ENCODE results near the gene LCE2A. TPM values are rescaled to one million over a fixed set of nuclear protein-coding genes. Genes with fewer than 3 reads are reported as not detected.

LCE2A gene
- total and polyA plus RNA-seq, 9 of the 15 experiments (the other 6 are each of a cell fraction or from before 2014, with no cell fraction given): not detected

GRCh38 chr1:152699746-152700145 is 1.6 kb downstream of the LCE2A start:
- CTCF ChIA-PET (ENCODE audit: low intra/inter-chr PET ratio): no interaction called here
- Histone ChIP-seq H3K79me2 (ENCODE audit: control insufficient read depth, insufficient read depth, low read length) (no peaks in the 10 kb centered on the region), H3K9ac (ENCODE audit: insufficient read depth in 1 of 2, low read depth in 2 of 2, low read length in 2 of 2) (no peak overlapping the region), H3K9me3 (replicated peaks; ENCODE audit: control insufficient read depth, insufficient read depth, low read depth, low read length) (no peaks in the 10 kb centered on the region), H2AFZ (ENCODE audit: low read depth, low read length) (no peak overlapping the region), H3K27me3 (ENCODE audit: control insufficient read depth in 2 of 2, insufficient read depth in 2 of 2, low read length in 2 of 2) (no peaks in the 10 kb centered on the region), H3K9me1 (ENCODE audit: control insufficient read depth, insufficient read depth, low read length) (no peaks in the 10 kb centered on the region), H4K20me1 (replicated peaks; ENCODE audit: control insufficient read depth, insufficient read depth, low read length) (no peaks in the 10 kb centered on the region), H3K4me2 (ENCODE audit: insufficient read depth, low read length) (no peak overlapping the region), H3K4me1 (replicated peaks in 1 of 2; ENCODE audit: control insufficient read depth in 2 of 2, insufficient read depth in 2 of 2, low read length in 2 of 2) (no peaks in the 10 kb centered on the region), H3K36me3 (ENCODE audit: control insufficient read depth, insufficient read depth, low read length) (no peaks in the 10 kb centered on the region), H3K27ac (ENCODE audit: extremely low read depth, low read depth, low read length) (no peak overlapping the region), H3K4me3 (no peak overlapping the region)
- TF ChIP-seq NFYB (IDR thresholded peaks at IDR 0.05; ENCODE audit: extremely low read depth, insufficient read length): no peak
- TF ChIP-seq ATF6 (CRISPR knock-in tag; IDR thresholded peaks at IDR 0.05): no peak
- TF ChIP-seq CLOCK (CRISPR knock-in tag; IDR thresholded peaks at IDR 0.05; ENCODE audit: borderline replicate concordance): no peak
- TF ChIP-seq, protein P1, sequence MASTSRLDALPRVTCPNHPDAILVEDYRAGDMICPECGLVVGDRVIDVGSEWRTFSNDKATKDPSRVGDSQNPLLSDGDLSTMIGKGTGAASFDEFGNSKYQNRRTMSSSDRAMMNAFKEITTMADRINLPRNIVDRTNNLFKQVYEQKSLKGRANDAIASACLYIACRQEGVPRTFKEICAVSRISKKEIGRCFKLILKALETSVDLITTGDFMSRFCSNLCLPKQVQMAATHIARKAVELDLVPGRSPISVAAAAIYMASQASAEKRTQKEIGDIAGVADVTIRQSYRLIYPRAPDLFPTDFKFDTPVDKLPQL (IDR thresholded peaks at IDR 0.05; ENCODE audit: extremely low read depth, insufficient read length): no peak
- TF ChIP-seq PRMT5 (CRISPR knock-in tag; IDR thresholded peaks at IDR 0.05): no peak
- no peak for TF ChIP-seq ZFX (CRISPR knock-in tag; IDR thresholded peaks at IDR 0.05)
- TF ChIP-seq ZNF263 (CRISPR knock-in tag; IDR thresholded peaks at IDR 0.05; ENCODE audit: borderline replicate concordance): no peak
- TF ChIP-seq WHSC1 (IDR thresholded peaks at IDR 0.05; ENCODE audit: low read length): no peak
- no peak for TF ChIP-seq ZNF316 (IDR thresholded peaks at IDR 0.05)
- no peak for TF ChIP-seq ZNF175 (CRISPR knock-in tag; IDR thresholded peaks at IDR 0.05; ENCODE audit: low read depth)
- TF ChIP-seq NCOA4 (IDR thresholded peaks at IDR 0.05; ENCODE audit: partially characterized antibody): no peak
- TF ChIP-seq ZNF24 (IDR thresholded peaks at IDR 0.05): no peak
- TF ChIP-seq MYBL2 (IDR thresholded peaks at IDR 0.05; ENCODE audit: low read depth): no peak
- no peak for TF ChIP-seq MYBL2 (CRISPR knock-in tag; IDR thresholded peaks at IDR 0.05; ENCODE audit: borderline replicate concordance)
- TF ChIP-seq POLR2A (conservative IDR thresholded peaks at IDR 0.05): no peak
- TF ChIP-seq, protein P2, sequence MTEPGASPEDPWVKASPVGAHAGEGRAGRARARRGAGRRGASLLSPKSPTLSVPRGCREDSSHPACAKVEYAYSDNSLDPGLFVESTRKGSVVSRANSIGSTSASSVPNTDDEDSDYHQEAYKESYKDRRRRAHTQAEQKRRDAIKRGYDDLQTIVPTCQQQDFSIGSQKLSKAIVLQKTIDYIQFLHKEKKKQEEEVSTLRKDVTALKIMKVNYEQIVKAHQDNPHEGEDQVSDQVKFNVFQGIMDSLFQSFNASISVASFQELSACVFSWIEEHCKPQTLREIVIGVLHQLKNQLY (CRISPR knock-in tag; conservative IDR thresholded peaks at IDR 0.05): no peak
- POLR2A ChIA-PET: no interaction called here
- in situ Hi-C loops (cut with MboI): no loop called here
- ATAC-seq: no peak
- intact Hi-C loops (cut with micrococcal nuclease): no loop called here
- WGBS (ENCODE audit: insufficient coverage, low coverage, missing lambda C conversion rate): 2% methylated on average over 4 of the region's 4 CpGs
- no peak for FAIRE-seq
- DNase-seq (ENCODE audit: extremely low read depth in 1 of 4, low spot score in 3 of 4): no peak
- BruUV-seq (replicated peaks): no TSS peak

All from K562 (cell line).